ENCODE results near the gene GRXCR1.

Gene GRXCR1

DNA sequence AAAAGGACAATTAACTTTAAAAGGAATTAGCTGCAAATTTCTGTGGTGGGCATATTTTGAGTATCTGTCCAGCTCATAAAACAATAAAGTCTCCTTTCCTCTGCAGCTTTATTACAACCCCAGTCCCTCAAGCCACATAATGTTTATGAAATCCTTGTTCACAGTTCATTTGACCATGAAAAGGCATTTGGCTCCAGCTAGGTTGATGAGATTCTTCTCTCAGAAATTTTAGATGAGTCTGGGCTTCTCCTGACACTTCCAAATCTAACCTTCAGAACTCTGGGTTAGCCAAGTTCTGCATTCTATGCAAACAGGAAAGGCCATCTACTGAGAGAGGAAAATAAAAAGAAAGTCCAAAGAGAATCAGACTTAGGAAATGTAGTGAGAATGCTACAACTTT lies 156.8 kb downstream of the GRXCR1 start:
- H3K4me3 ChIP-seq (ENCODE audit: low read depth, low read length): no peak overlapping the region
- no peaks in the 10 kb centered on the region for H3K4me1 ChIP-seq (ENCODE audit: control insufficient read depth, insufficient read depth, low read length)
- H3K36me3 ChIP-seq (ENCODE audit: control insufficient read depth in 2 of 2, insufficient read depth in 1 of 2, low read length in 2 of 2): no peaks in the 10 kb centered on the region
- ChIA-PET POLR2A (no interaction called here), CTCF (no interaction called here)
- no peak overlapping the region for H3K27ac ChIP-seq (ENCODE audit: extremely low read depth, low read depth, low read length)
- TF ChIP-seq WT1 (tag by site-specific recombination; IDR thresholded peaks at IDR 0.05): no peak
- no peaks in the 10 kb centered on the region for H3K9me3 ChIP-seq (ENCODE audit: control insufficient read depth, insufficient read depth, low read depth, low read length)

DNA sequence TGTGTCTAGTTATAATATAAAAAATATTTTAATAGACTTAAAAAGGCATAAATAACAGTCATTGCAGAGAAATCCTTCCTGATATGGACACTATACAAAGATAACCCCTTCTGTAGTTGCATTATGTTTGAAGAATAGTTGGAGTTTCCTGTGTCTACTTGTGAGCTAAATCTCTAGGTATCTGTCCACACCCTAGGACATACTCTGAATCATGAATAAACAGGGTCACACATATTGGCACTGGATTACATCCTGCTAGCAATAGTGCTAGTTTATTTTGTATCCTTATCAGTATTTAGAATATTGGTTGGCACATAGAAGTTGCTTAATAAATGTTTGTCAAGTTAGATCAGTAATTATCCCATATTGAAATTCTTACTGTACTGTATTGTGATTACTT lies 173.9 kb downstream of the GRXCR1 start:
- no peak overlapping the region for H3K27ac ChIP-seq (ENCODE audit: extremely low read depth, low read depth, low read length)
- H3K9me3 ChIP-seq (ENCODE audit: control insufficient read depth, insufficient read depth, low read depth, low read length): no peaks in the 10 kb centered on the region
- no peak overlapping the region for H3K4me3 ChIP-seq (ENCODE audit: low read depth, low read length)
- H3K36me3 ChIP-seq (ENCODE audit: control insufficient read depth in 2 of 2, insufficient read depth in 1 of 2, low read length in 2 of 2): no peaks in the 10 kb centered on the region
- ChIA-PET CTCF (no interaction called here), POLR2A (no interaction called here)
- no peak for TF ChIP-seq ZNF121 (tag by site-specific recombination; IDR thresholded peaks at IDR 0.05)
- TF ChIP-seq, protein P1, sequence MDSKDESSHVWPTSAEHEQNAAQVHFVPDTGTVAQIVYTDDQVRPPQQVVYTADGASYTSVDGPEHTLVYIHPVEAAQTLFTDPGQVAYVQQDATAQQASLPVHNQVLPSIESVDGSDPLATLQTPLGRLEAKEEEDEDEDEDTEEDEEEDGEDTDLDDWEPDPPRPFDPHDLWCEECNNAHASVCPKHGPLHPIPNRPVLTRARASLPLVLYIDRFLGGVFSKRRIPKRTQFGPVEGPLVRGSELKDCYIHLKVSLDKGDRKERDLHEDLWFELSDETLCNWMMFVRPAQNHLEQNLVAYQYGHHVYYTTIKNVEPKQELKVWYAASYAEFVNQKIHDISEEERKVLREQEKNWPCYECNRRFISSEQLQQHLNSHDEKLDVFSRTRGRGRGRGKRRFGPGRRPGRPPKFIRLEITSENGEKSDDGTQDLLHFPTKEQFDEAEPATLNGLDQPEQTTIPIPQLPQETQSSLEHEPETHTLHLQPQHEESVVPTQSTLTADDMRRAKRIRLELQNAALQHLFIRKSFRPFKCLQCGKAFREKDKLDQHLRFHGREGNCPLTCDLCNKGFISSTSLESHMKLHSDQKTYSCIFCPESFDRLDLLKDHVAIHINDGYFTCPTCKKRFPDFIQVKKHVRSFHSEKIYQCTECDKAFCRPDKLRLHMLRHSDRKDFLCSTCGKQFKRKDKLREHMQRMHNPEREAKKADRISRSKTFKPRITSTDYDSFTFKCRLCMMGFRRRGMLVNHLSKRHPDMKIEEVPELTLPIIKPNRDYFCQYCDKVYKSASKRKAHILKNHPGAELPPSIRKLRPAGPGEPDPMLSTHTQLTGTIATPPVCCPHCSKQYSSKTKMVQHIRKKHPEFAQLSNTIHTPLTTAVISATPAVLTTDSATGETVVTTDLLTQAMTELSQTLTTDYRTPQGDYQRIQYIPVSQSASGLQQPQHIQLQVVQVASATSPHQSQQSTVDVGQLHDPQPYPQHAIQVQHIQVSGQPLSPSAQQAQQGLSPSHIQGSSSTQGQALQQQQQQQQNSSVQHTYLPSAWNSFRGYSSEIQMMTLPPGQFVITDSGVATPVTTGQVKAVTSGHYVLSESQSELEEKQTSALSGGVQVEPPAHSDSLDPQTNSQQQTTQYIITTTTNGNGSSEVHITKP (tag by site-specific recombination; IDR thresholded peaks at IDR 0.05): no peak
- TF ChIP-seq, protein P2, sequence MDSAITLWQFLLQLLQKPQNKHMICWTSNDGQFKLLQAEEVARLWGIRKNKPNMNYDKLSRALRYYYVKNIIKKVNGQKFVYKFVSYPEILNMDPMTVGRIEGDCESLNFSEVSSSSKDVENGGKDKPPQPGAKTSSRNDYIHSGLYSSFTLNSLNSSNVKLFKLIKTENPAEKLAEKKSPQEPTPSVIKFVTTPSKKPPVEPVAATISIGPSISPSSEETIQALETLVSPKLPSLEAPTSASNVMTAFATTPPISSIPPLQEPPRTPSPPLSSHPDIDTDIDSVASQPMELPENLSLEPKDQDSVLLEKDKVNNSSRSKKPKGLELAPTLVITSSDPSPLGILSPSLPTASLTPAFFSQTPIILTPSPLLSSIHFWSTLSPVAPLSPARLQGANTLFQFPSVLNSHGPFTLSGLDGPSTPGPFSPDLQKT (IDR thresholded peaks at IDR 0.05; ENCODE audit: borderline replicate concordance, low read depth, low read length): no peak
- TF ChIP-seq ZNF624 (tag by site-specific recombination; IDR thresholded peaks at IDR 0.05): no peak
- no peak for TF ChIP-seq OVOL3 (tag by site-specific recombination; IDR thresholded peaks at IDR 0.05)
- no peak for TF ChIP-seq ZNF366 (tag by site-specific recombination; conservative IDR thresholded peaks at IDR 0.05)
- TF ChIP-seq, protein P3, sequence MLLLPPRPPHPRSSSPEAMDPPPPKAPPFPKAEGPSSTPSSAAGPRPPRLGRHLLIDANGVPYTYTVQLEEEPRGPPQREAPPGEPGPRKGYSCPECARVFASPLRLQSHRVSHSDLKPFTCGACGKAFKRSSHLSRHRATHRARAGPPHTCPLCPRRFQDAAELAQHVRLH (tag by site-specific recombination; IDR thresholded peaks at IDR 0.05): no peak
- no peak for TF ChIP-seq ZNF768 (tag by site-specific recombination; IDR thresholded peaks at IDR 0.05)
- no peak for TF ChIP-seq ZNF274 (IDR thresholded peaks at IDR 0.05; ENCODE audit: low read length)
- no peak for TF ChIP-seq ZNF274 (tag by site-specific recombination; IDR thresholded peaks at IDR 0.05; ENCODE audit: borderline replicate concordance)
- TF ChIP-seq, protein P4, sequence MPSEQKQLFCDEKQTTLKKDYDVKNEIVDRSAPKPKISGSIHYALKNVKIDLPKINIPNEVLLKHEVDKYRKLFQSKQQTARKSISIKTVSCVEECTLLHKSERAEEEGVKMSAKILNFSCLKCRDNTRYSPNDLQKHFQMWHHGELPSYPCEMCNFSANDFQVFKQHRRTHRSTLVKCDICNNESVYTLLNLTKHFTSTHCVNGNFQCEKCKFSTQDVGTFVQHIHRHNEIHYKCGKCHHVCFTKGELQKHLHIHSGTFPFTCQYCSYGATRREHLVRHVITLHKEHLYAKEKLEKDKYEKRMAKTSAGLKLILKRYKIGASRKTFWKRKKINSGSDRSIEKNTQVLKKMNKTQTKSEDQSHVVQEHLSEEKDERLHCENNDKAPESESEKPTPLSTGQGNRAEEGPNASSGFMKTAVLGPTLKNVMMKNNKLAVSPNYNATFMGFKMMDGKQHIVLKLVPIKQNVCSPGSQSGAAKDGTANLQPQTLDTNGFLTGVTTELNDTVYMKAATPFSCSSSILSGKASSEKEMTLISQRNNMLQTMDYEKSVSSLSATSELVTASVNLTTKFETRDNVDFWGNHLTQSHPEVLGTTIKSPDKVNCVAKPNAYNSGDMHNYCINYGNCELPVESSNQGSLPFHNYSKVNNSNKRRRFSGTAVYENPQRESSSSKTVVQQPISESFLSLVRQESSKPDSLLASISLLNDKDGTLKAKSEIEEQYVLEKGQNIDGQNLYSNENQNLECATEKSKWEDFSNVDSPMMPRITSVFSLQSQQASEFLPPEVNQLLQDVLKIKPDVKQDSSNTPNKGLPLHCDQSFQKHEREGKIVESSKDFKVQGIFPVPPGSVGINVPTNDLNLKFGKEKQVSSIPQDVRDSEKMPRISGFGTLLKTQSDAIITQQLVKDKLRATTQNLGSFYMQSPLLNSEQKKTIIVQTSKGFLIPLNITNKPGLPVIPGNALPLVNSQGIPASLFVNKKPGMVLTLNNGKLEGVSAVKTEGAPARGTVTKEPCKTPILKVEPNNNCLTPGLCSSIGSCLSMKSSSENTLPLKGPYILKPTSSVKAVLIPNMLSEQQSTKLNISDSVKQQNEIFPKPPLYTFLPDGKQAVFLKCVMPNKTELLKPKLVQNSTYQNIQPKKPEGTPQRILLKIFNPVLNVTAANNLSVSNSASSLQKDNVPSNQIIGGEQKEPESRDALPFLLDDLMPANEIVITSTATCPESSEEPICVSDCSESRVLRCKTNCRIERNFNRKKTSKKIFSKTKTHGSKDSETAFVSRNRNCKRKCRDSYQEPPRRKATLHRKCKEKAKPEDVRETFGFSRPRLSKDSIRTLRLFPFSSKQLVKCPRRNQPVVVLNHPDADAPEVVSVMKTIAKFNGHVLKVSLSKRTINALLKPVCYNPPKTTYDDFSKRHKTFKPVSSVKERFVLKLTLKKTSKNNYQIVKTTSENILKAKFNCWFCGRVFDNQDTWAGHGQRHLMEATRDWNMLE (tag by site-specific recombination; conservative IDR thresholded peaks at IDR 0.05; ENCODE audit: low read depth): no peak
- H3K4me1 ChIP-seq (ENCODE audit: control insufficient read depth, insufficient read depth, low read length): no peaks in the 10 kb centered on the region

DNA sequence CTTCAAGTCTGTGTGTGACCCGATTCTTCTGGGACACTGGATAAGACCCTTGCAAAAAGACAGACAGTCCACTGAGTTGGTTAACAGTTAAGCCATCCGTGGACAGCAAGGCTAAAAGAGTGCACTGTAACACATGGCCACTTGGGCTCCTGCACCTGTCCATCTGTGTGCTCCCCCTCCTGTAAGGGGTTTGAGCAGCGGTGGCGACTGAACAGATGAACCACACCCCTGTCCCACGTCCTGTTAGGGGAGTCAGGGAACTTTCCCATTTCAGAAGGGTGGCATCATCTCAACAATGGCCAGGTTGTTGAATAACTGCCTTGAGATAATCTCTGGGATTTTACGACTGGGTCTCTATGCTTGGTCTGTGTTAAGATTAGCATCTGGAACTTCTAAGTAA lies 178.6 kb downstream of the GRXCR1 start:
- POLR2A ChIA-PET: no interaction called here
- Histone ChIP-seq H3K9me3 (ENCODE audit: control insufficient read depth, insufficient read depth, low read depth, low read length) (no peaks in the 10 kb centered on the region), H3K4me1 (ENCODE audit: control insufficient read depth, insufficient read depth, low read length) (no peaks in the 10 kb centered on the region), H3K4me3 (ENCODE audit: low read depth, low read length) (no peak overlapping the region), H3K36me3 (ENCODE audit: control insufficient read depth in 2 of 2, insufficient read depth in 1 of 2, low read length in 2 of 2) (no peaks in the 10 kb centered on the region), H3K27ac (ENCODE audit: extremely low read depth, low read depth, low read length) (no peak overlapping the region)
- CTCF ChIA-PET: no interaction called here
- TF ChIP-seq ZNF747 (tag by site-specific recombination; IDR thresholded peaks at IDR 0.05): no peak
- TF ChIP-seq YY1 (tag by site-specific recombination; IDR thresholded peaks at IDR 0.05): no peak
- TF ChIP-seq ZNF140 (tag by site-specific recombination; IDR thresholded peaks at IDR 0.05): no peak
- TF ChIP-seq KLF1 (tag by site-specific recombination; IDR thresholded peaks at IDR 0.05): no peak
- TF ChIP-seq ZNF629 (tag by site-specific recombination; IDR thresholded peaks at IDR 0.05): no peak
- TF ChIP-seq ZNF76 (tag by site-specific recombination; IDR thresholded peaks at IDR 0.05; ENCODE audit: borderline replicate concordance, low read depth): no peak
- TF ChIP-seq ZNF510 (tag by site-specific recombination; IDR thresholded peaks at IDR 0.05; ENCODE audit: insufficient replicate concordance): no peak
- TF ChIP-seq ZNF837 (tag by site-specific recombination; IDR thresholded peaks at IDR 0.05): no peak
- no peak for TF ChIP-seq ZNF121 (tag by site-specific recombination; IDR thresholded peaks at IDR 0.05)
- no peak for TF ChIP-seq ZBTB1 (tag by site-specific recombination; IDR thresholded peaks at IDR 0.05)
- TF ChIP-seq, protein P5, sequence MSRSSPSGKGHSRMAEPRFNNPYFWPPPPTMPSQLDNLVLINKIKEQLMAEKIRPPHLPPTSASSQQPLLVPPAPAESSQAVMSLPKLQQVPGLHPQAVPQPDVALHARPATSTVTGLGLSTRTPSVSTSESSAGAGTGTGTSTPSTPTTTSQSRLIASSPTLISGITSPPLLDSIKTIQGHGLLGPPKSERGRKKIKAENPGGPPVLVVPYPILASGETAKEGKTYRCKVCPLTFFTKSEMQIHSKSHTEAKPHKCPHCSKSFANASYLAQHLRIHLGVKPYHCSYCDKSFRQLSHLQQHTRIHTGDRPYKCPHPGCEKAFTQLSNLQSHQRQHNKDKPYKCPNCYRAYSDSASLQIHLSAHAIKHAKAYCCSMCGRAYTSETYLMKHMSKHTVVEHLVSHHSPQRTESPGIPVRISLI (tag by site-specific recombination; IDR thresholded peaks at IDR 0.05): no peak

Data from HEK293 (cell line).